GM19025 (cell line): Measurements from ENCODE around the gene STK32C.
"Not testable (repeated sequence)": the region's sequence is repeated elsewhere in the genome, so short reads cannot be mapped to it uniquely, and the experiment has no call there.

Source experiments
- ATAC-seq: cut with Tn5 transposase; IDR thresholded peaks from one replicate; pipeline ENCODE4 v1.9.1; 2021; ENCODE audit warnings: mild to moderate bottlenecking, low read depth, moderate library complexity; ENCODE audit not compliant: unreplicated experiment

STK32C gene

DNA sequence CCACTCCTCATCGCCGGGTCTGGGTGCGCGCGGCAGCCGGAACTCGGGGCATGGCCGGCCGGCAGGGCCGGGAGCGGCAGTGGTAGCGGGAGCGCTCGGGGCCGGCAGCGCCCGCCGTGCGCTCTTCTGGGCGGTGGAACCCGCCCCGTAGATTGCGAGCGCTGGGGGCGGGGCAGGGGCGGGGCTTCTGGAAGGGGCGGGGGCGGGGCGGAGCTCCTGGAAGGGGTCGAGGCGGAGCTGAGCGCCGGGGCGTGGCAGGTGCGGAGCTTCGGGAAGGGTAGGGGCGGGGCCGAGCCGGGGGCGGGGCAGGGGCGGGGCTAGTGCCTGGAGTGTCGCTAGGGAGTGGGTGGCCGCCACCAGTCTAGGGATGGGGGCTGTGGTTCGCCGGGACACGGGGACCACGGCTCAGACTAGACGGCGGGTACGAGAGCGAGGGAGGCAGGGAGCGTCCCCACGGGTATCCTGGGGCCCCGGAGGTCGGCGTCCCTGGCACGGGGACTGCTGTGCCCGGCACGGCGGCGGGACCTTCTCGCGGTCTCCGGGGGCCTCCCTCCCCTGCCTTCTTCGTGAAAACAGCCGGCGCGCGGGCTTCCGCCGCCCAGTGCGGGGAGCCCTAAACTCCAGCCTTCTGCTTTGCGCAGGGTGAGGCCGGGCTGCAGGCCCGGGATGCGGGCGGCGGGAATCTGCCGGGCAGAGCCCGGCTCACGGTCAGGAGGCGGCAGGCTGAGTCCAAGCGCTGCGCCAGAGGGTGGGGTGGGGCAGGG is at the start of gene STK32C:
Gene STK32C, minus strand, starts transcription at position 128 of the 764 bp plus-strand sequence. Its CDS starts 117 bp downstream, at position 11.
- ATAC-seq = peak; percentile 70

DNA sequence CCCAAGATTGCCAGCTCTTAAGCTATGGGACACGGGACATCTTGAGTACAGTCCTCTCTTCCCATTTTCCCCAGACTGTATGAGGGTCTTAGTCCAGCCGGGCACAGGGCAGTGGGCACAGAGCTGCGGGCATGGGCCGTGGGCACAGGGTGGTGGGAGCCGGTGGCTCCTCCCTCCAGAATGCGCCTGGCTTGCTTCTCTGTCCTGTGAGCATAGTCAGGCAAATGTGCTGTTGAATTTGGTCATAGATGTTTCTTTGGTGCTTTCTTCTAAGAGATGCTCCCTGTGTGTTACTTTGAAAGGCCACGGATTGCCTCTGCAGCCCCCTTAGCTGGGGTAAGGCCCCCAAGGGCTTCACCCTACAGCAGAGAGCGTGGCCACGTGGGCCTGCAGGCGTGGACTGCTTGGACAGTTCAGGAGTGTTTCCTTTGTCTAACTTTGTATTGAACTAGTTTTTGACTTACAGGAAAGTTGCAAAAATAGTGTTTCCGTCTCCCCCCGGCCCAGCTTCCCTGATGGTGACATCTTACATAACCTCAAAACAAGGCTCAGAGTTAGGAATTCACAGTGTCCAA is 49.0 kb upstream of the STK32C start:
- ATAC-seq = no peak

DNA sequence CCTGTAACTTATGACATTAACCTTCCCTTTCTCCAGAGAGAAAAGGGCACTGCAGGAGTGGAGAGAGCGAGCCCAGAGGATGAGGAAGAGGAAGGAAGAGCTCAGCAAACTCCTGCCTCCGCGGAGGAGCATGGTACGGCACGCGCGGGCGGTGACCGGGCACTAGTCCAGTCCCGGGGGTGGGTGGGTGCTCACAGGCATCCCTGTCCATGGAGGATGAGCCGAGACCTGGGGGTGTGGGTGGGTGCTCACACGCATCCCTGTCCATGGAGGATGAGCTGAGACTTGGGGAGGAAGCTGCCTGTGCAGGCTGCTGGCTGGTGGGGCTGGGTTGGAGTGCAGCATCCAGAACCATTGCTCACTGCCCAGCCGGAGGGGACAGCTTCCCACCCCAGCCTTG is 48.0 kb upstream of the STK32C start:
- ATAC-seq = no peak

DNA sequence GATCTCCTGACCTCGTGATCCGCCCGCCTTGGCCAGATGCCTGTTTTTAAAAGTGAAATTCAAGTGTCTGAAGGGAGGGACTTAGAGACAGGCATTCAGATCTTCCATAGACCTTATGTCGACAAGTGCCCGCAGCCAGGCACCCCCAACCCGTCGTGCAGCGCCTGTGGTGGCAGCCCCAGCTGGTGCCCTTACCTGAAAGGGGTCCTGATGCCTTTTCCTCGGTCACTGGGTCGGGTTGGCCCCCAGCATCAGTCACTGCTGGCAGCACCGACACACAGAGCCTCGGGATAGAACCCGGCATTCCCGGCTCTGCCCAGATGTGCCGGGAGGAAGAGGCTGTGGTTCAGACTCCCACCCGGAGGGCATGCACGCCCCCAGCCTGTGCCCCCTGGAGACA is 47.5 kb upstream of the STK32C start:
- ATAC-seq = no peak

DNA sequence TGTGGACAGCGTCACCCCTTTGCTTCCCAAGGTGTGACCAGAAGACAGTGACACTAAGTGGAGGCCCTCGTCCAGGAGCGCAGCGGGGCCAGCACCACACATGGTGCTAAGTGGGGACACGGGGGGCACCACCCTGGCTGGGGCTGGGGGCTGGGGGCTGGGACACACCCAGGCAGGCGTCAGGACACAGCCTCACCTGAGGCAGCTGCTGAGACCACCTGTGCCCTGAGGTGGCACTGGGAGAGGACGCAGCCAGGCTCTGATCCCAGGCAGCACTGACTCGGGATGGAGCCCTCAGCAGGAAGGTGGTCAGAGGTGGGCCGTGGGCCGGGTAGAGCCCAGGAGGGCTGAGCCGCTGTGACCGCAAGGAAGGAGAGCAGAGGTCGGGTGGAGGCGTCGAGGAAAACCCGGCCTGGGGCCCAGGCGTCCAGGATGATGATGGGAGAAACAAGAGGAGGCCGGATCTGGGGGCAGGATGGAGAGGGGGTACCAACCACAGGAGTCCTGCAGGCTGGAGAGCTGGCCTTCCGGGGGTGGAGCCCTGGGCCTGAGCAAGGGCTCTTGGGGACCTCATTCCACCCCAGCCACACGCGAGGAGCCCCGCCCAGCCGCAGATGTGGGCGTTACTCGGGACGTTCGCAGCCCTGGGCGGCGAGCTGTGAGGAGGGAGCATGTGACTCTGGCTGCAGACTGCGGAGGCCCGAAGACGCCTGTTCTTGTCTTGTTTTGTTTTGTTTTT is 46.8 kb upstream of the STK32C start:
- ATAC-seq = no peak

DNA sequence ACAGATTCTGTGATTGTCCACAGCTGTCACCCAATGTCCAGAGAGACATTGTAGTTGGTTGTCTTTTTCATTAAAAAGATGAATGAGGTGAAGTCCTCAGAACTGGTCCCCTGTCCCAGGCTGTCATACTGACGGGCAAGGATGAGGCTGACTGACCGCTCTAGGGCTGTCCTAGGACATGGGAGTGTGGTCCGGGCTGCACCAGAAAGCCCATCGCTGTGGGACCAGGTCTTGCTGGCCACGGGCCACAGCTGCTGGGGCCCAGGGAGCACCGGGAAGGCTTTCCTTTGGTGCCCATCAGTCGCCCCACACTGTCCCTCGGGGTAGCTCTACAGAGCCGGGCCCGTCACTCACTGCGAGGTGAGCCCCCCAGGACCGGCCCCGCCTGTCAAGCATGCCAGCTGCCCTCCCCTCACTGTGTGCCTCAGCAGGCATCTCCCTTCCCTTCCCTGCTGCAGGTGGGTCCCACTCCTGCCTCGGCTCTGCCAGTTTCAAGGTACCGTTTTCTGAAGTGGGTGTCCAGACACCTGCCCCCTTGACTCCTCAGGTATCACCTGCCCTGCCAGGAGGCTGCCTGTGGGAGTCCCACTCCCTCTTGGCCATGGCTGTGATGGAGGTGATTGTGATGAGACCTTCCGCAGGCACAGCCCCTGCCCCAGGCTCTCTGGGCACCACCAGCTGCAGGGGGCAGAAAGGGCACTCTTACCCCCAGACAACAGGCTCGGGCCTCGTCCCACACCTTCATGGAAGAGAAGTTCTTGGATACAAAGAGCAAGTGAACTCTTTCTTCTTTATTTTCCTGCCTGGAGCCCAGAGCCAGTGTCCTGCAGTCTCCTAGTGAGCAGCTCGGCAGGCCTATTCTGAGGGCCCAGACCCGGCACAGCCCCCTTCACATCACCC is 46.0 kb upstream of the STK32C start:
- no peak for ATAC-seq

DNA sequence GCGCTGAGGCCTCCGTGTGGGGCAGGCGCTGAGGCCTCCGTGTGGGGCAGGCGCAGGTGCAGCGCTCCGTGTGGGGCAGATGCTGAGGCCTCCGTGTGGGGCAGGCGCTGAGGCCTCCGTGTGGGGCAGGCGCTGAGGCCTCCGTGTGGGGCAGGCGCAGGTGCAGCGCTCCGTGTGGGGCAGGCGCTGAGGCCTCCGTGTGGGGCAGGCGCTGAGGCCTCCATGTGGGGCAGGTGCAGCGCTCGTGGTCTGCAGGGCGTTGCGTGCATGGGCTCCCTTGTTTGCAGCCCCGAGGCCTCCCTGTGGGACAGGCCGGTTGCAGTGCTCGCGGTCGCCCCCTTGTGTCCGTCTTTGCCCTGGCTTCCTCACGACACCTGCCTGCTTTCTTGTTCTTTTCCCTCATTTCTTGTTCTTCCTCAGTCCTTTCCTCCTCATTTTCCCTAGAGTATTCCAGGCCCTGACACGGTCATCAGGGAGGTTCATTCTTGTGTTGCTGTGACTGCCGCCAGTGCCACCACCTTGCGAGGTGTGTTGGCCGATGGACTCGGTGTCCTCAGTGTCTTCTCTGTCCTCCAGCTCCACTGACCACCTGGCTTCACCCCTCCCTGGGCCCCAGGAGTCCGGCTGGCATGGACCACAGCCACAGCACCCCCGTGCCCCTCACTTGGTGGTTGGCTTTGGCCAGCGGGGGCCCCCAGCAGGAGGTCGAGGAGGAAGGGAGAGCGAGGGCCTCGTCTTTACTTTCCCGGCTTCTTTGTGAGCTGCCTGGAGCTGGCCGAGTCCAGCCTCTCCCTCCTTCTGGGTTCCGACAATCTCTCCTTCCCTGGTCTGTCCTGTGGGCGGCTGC is 44.9 kb upstream of the STK32C start:
- ATAC-seq = not testable (repeated sequence)

DNA sequence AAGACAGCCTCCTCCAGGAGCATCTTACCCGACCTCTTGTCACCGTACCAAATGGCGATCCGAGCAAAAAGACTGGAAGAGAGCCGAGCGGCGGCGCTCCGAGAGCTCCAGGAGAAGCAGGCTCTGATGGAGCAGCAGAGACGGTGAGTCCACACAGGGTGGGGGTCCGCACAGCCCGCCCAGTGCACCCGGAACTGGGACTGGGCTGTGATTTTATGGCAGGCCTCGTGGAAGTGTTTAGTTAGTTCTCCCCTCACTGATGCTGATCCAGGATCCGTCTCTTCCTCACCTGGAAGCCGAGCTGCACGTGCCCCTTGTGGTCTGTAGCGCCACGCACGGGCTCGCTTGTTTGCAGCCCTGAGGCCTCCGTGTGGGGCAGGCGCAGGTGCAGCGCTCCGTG is 43.9 kb upstream of the STK32C start:
- ATAC-seq = no peak

DNA sequence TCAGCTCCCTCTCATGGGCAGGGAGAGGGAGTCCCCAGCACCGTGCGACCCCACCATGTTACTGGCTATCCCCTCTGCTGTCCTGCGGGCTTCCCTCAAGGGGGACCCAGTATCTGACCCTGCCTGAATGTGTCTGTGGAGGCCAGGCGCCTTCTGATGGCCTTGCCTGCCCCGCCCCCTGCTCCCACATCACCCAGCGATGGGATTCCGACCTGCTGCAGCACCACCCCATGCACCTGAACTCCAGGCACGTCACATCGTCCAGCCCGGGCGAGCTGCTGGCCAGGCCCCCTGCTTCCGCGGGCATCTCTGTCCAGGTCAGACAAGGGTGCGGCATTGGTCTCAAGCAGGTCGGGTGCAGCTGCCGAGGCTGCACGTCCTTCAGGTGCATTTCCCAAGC is 43.2 kb upstream of the STK32C start:
- no peak for ATAC-seq

DNA sequence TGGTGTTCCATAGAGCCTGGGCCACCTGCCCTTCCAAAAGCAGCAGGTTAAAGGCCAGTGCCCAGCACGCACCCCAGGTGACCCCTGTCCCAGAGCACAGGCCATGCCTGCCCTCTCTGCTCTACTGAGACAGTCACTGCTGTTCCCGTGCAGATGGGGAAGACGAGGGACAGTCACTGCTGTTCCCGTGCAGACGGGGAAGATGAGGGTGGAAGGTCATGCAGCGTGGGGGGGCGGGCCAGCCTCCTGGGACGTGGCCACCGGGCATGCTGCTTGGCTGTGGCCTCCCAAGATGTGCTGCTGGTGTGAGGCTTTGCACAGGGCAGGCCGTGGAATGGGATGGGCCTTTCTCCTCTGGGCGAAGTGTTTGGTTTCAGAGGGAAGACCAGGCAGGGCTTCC is 42.6 kb upstream of the STK32C start:
- ATAC-seq = no peak

DNA sequence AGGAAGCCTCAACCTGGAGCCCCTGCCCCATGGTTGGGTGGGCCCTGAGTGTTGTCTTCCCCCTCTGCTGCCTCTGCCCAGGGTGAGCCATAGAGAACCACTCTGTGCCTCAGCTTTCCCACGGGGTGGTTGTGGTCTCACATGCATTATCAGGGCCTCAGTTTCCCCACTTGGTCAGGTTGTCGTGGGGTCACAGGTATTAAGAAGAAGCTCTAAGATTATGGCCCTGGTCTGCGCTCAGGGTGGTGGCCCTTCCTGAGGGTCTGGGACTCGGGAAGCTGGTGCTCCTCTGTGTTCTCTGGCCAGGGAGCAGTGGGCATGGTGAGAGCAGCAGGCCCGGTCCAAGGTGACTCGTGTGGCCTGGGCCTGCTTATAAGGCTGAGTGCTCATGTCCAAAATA is 42.0 kb upstream of the STK32C start:
- no peak for ATAC-seq

DNA sequence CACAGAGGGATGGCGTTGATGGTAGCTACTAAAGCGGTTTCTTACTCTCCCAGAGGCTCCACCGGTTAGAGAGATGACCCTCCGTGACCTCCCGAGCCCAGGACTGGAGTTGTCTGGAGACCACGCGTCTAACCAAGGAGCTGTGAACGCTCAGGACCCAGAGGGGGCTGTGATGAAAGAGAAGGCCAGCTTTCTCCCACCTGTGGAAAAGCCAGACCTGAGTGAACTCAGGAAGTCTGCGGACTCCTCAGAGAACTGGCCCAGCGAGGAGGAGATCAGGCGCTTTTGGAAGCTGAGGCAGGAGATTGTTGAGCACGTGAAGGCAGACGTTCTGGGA is 40.1 kb upstream of the STK32C start:
- no peak for ATAC-seq

DNA sequence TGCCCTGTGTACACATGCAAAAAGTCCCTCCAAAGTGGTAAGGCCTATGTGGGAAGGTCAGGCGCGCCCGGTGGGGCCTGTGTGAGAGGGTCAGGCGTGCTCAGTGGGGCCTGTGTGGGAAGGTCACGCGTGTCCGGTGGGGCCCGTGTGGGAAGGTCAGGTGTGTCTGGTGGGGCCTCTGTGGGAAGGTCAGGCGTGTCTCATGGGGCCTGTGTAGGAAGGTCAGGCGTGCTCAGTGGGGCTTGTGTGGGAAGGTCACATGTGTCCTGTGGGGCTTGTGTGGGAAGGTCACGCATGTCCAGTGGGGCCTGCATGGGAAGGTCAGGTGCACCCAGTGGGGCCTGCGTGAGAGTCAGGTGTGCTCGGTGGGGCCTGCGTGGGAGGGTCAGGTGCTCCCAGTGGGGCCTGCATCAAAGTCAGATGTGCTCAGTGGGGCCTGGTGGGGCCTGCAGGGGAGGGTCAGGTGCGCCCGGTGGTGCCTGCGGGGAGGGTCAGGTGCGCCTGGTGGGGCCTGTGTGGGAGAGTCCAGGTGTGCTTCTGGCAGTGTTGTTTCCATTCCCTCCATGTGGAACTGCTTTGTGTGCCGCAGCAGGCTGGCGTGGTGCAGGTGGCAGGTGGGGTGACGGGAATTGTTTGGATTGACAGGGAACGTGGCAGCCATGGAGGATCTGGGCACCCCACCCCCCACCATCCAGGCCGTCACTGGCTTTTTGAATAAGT is 39.6 kb upstream of the STK32C start:
- ATAC-seq = no peak

DNA sequence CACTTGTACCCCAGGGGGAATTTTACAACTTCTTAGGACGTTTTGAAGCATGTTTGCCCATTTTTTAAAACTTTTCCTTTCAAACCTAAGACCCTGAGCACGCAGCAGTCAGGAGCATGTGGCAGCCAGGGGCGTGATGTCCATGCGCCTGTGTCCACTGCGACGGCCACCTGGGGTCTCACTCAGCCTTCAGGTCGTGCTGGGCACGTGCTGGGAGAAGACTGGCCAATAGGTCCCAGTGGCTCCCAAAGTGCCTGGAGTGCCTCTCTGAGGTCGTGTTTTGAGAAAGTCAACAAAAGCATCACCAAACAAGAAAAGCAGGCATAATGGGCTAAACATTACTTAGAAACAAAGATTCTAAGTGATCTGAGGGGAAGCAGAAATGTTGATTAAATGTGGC is 39.1 kb upstream of the STK32C start:
- no peak for ATAC-seq

DNA sequence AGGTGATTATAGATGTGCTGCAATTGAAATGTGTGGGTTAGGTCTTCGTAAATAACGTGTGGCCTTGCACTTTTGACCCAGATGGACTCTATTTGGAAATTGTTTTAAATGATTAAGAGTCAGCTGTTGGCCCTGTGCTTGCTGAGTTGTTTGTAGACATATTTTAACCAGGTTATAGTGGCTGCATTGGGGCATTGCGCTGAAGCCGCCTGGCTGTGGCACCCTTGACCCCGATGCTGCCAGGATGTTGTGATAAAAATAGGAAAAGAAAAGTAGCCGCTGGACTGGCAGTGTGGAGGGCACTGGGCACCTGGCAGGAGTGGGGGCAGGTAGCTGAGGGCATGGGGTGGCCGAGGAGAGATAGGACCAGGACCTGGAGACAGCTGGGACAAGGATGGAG is 37.6 kb upstream of the STK32C start:
- ATAC-seq = no peak

DNA sequence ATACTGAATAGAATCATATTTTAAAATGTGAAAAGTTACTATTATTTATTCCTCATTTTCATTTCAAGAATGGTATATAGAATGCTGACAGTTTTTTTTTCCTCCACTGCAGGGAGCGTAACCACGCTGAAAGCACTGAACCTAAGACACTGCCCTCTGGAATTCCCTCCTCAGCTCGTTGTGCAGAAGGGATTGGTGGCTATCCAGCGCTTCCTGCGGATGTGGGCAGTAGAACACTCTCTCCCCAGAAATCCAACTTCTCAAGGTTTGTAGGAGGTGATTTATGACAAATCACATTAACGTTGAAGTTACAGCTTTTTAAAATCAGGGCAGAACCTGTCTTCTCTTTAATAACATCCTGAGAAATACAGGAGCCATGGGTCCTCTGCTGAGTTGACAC is 36.6 kb upstream of the STK32C start:
- ATAC-seq = no peak

DNA sequence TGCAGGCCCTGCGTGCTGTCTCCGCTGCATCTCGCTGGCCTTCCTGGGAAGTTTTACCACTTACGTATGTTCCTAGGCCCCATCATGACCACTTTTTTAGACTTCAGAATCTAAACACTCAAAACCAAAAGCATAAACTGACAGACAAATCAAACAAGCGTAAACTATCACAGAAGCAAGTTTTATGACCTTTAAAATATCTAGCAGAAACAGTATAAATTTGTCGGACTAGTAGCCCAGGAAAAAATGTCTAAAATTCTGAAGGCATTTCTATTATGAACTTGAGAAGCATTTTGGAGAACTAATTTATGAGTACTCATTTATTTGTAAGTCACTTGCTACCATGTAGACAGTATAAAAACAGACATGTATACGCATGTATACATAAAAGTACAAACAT is 34.8 kb upstream of the STK32C start:
- ATAC-seq = no peak

DNA sequence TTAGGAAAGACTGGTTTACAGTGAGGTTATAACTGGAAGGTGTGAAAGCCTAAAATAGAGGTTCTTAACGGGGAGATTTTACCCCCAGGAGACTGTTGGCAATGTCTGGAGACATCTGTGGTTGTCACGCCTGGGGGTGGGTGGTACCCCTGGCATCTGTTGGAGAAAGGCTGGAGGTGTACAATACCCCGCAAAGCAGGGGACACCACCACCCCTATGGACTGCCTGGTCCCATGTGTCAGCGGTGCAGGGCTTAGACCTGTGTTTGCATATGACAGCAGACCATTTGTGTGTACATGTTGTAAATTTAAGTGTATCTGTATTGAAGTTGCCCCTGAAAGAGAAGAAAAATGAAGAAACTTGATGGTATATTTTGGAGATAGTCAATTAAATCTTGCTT is 34.0 kb upstream of the STK32C start:
- ATAC-seq = no peak

DNA sequence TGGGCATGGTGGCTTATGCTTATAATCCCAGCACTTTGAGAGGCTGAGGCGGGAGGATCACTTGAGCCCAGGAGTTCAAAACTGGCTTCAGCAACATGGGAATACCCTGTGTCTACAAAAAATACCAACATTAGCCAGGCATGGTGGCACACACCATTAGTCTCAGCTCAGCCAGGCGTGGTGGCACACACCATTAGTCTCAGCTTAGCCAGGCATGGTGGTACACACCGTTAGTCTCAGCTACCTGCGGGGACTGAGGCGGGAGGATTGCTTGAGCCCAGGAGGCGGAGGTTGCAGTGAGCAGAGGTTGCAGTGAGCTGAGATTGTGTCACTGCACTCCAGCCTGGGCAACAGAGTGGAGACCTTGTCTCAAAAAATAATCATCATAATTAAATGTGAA is 33.3 kb upstream of the STK32C start:
- ATAC-seq = no peak
